GM18499 (cell line): ENCODE measurements around the gene NEK9.
"Not testable (repeated sequence)": the region's sequence is repeated elsewhere in the genome, so short reads cannot be mapped to it uniquely, and the experiment has no call there.

Source experiments
- ATAC-seq: cut with Tn5 transposase; IDR thresholded peaks from one replicate; pipeline ENCODE4 v1.9.1; 2021; ENCODE audit warnings: moderate number of reproducible peaks; ENCODE audit not compliant: insufficient read depth, unreplicated experiment

The NEK9 gene

DNA sequence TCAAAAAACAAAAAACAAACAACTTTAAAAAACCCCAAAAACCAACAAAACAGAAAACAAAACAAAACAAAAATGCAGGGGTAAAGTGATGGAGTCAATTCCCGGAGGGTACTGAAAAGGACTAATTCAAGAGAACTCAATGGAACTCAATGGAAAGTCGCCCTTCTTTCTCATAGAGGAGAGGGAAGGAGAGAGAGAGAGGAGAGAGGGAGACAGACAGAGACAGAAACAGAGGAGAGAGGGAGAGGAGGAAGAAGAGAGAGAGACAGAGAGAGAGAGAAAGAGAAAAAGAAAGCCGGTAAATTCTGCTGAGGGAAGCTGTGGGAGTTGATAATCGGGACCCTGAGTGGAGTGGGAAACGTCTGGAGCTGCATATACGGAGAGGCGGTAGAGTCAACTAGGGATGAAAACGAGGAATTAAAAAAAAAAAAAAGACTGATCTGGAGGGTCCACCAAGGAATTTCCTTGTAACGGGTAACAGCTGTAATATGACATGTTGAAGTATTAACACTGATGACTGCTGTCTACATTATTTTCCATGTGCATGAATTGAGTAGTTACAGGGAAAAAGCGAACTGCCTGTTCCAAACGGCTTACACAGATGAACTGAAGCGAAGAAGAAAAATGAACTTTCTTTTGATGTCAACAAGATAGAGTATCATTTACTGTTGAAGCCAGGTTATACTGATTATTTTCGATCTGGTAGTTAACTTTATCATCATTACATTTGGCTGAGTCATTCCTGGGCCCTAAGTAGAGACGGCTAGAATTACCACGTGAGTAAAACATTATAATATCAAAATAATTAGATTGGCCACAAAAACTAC is 58.3 kb downstream of the NEK9 start:
- ATAC-seq, result no peak

DNA sequence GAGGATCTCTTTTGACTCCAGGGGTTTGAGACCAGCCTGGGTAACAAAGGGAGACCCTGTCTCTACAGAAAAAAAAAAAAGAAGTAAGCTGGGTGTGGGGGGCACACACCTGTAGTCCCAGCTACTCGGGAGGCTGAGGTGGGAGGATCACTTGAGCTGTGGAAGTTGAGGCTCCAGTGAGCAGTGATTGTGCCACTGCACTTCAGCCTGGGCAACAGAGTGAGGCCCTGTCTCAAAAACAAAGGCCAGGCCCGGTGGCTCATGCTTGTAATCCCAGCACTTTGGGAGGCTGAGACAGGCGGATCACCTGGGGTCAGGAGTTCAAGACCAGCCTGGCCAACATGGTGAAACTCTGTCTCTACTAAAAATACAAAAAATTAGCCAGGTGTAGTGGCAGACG is 59.1 kb downstream of the NEK9 start:
- ATAC-seq, result not testable (repeated sequence)

DNA sequence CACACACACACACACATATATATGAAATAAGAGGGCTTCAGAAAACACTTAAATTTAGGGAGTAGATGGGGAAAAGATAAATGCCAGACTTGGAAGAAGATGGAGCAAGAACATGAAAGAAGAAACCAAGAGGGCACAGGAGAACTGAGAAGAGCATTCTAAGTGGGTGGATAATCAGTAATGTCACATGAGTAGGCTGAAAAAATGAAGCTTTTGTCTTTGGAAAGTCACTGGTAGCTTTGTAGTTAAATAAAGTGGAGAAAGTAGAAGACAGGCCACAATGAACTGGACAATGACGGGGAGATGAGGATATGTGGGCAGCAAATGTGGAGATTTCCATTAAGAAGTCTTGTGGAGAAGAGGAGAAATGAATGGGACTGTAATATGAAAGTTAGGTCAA is 59.6 kb downstream of the NEK9 start:
- ATAC-seq, result no peak

DNA sequence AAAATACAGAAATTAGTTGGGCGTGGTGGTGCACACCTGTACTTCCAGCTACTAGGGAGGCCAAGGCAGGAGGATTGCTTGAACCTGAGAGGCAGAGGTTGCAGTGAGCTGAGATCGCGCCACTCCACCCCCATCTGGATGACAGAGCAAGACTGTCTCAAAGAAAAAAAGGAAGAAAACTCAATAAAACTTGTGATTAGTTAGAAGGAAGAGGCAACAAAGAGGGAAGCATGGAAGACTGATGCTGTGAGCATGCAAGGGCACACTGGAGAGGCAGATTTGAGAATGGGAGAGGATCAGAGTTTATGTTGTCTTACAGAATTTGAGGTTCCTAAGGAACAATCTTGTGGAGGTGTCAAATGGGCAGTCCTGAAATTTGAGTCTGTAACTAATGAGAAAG is 60.2 kb downstream of the NEK9 start:
- no peak for ATAC-seq

DNA sequence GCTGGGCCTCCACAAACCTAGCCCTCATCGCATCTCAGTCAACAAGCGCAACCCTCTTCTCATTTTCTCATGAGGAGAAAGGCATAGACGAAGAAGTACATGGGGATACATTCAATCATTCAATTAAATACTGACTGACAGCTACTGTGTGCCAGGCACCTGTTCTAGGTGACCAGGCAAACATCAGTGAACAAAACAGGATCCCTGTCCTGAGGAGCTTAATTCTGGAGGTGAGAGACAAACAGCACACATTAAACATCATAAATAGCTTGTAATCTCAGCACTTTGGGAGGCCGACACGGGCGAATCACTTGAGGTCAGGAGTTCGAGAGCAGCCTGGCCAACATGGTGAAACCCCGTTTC is 62.7 kb downstream of the NEK9 start:
- no peak for ATAC-seq

DNA sequence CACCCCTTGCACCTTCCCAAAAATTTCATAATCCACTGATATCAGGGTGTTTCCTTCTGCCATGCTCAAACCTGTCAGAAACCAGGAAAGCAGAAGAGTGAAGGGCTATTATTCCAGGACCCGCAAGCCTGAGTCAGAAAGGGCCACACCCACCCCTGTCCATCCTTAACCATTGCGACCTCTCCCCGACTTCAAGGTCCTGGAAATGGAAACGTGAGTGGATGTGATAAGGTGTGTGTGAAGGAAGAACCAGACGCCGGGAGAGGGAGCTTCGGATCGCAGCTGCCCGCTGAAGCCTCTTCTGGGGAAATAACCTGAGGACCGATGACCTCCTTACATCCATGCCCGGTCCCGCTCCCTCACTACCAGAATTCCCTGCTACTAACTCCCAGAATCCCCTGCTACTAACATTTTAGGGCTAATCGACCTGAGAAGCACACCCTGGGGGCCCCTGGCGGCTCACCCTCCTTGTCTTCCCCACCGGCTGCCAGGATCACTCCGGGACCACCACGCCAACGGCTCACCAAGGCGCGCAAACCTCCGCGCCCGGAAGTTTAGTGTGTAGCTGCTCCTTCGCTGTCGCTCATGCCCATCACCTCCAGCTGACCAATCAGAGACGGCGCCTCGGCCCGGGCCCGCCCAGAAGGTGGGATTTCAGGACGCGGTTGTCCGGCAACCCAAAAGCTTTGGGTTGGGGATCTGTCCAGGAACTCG is 63.2 kb downstream of the NEK9 start, which contains the start of gene ACYP1:
Gene ACYP1, minus strand, starts transcription at position 534 of the 714 bp plus-strand sequence. Its CDS starts 471 bp downstream, at position 63.
- peak; percentile 75 for ATAC-seq

DNA sequence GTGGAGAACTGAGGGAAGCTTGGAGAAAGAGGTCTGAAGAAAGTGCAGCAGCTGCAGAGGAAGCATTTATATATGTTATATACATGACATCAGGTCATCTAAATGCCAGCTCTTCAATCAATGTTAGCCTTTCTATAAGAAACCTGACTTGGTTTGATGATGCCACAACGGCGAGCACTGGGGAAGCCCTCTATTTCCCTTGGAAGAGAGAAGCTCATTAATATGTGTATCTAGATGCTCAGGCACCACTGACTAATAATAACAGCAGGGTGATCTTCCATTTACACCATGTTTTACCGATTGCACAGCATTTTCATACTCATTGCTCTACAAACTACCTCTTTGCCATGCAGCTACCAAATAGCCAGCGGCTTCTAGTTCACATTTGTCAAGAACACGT is 63.8 kb downstream of the NEK9 start:
- ATAC-seq, result no peak

DNA sequence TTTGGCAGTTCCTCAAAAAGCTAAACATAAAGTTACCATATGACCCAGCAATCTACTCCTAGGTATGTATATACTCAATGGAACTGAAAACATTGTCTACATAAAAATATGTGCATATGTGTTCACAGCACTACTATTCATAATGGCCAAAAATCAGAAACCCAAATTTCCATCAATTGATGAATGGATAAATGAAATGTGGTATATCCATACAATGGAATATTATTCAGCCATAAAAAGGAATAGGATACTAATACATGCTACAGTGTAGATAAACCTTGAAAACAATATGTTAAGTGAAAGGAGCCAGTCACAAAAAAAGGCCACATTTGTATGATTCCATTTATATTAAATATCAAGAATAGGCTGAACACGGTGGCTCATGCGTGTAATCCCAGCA is 66.4 kb downstream of the NEK9 start:
- ATAC-seq, result no peak

DNA sequence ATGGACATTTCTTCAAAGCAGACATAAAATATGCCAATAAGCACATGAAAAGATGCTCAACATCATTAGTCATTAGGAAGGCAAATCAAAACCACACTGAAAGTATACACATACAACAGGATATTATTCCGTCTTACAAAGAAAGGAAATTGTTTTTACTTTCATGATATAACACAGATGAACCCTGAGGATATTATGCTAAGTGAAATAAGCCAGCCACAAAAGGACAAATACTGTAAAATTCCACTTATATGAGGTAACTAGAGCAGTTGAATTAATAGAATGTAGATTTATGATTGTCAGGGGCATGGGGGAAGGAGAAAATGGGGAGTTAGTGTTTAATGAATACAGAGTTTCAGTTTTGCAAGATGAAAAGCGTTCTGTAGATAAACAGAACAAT is 67.2 kb downstream of the NEK9 start:
- no peak for ATAC-seq

DNA sequence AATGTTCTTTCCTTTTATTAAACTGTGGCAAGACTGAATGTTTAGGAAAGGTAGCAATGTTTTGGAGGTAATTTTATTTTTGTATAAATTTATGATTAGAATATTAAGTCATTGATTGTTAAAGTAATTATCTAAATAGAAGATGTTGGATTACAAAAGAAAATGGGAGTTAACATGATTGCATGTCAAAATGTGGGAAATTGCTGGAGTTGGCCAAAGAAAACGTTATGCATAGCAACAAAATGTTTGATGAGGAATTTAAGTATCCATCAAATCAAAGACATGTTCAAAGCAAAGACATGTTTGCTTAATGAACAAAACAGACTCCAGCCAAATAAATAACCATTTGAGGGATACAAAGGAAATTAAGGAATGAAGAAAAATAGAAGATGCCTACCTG is 72.4 kb downstream of the NEK9 start:
- ATAC-seq, result no peak

DNA sequence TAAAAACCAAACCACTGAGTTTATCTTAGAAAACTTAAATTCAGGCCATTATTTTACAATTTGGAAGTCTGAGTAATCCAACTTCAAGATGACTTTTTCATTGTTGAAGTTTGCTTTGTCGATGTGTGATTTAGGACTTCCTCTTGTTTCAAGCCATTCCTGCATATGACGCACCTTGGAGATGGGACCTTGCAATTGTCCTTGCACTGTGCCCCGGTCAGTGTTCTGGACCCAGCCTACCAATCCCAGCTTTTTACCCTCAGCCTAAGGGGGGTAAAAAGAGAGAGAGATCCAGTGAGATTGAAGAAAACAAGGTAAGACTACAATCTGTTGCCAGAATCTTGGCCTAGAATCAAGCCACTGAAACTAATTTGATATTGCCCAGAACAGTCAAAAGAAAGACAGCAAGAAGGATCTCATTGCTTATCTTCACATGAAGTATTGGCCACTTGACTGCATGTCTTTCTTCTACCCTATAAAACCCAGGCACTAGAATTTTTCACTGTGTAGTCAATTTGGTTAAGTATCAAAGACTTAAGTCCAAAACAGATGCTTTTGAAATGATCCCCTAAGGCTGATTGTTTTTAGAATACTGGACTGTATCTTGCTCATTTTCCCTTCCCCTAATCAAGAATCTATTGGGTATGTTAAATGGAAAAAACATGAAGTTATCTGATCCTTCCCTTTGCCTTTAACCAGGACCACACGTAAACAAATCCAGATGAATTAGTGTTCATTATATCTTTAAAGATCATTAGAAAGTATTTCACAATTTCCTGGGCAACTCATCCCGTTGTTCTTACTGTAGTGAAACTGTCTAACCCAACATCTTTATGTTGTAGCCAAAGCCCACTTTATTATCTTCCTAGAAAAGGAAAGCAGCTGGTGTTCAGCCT is 73.2 kb downstream of the NEK9 start:
- ATAC-seq, result no peak

DNA sequence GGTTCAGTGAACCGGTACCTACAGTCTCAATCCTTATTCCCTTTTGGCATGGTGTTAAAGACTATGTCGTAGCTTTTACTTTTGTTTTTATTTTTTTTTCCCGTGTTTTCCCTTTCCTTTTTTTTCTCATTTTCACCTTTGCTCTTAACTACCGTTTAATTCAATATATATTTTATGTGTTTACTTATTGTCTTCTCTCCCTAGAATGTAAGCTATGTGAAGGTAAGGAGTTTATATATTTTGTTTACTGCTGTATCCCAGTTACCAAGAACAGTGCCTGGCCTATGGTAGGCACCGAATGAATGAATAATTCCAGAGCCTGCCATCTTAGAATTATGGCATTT is 75.3 kb downstream of the NEK9 start:
- ATAC-seq, result no peak

DNA sequence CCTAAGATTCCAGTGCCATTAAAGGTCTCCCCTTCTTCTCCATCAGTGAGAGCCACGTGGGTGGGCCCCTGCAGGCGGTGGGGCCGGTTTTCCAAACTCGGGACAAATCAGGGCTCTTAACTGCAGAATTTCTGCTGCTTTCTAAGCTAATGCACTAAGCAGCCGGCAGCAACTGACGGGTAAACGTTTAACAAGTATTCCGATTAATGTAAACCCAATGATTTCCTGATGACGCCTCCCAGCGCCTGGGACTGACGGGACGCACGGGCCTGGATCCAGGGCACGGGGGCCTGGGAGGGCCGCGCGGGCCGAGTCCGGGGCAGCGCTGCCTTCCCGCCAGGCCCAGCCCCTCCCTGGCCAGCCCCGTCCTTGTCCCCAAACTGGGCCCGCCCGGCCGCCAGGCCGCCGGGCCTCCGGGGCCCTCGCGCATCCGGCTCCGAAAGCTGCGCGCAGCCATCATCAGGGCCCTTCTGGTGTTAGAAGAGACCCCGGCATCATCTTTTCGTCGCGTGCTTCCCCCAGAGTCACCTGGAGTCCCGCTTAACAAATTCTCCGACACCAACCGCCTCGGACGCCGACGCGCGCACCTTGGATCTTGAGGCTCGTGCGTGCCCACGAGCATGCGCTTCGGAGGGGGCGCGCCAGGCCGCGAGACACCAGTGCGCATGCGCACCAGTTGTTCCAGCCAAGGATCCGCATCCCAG is 75.8 kb downstream of the NEK9 start, which contains the start of gene MLH3:
Gene MLH3, minus strand, starts transcription at position 616 of the 704 bp plus-strand sequence. CDS start 1,812 bp downstream, outside the sequence.
- ATAC-seq, result no peak

DNA sequence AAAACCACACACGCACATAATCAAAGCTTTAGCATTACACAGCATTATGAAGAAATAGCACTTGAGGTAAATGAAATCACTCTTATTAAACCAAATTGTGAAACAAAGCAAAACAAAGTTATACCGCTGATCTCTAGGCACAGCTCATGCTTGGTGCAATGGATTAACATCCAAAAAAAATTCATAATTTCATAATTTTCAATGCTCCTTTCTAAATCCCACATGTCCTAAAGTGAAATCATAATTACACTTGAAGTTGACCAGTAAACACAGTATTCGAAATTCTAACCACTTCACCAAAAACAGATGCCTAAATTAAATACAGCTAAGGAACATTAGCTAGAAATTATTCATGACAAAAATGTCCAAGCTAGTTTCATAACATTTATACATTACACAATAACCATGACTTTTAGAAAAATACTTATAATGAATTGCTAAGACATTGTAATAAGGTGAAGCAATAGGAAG is 77.1 kb downstream of the NEK9 start:
- no peak for ATAC-seq

DNA sequence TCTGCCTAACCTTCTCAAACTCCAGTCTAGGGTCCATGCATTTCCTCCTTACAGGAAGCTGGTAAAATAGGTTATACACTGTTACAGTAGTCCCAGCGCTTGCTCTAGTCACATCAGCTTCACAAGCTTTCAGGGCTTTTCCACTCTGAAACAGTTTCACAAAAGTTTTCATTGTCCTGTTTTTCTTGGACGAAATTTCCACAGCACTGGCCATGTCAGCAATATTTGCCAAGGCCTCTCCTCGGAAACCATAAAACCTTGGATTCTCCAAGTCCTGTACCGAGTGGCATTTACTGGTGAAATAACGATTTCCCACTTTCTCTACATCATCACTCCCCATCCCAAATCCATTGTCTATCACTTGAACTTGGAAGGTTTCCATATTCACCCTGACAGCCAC is 77.7 kb downstream of the NEK9 start:
- ATAC-seq, result no peak

DNA sequence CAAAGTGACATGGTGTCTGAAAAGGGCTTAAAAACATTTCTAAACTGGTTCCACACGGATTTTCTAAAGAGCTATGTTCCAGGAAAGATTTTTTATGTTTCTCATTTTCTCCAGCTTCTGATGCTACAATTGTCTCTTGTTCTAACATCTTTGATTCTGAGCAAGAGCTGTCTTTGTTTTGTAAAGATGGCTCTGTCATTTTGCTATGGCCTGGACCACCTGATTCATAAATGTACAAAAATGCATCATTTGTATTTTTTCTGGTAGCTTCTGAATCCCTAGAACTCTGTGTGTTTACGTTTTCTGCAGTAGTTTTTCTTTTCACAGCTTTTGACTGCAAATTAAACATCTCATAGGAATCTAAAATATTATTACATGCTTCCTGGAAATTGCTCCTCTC is 78.7 kb downstream of the NEK9 start:
- ATAC-seq, result no peak

DNA sequence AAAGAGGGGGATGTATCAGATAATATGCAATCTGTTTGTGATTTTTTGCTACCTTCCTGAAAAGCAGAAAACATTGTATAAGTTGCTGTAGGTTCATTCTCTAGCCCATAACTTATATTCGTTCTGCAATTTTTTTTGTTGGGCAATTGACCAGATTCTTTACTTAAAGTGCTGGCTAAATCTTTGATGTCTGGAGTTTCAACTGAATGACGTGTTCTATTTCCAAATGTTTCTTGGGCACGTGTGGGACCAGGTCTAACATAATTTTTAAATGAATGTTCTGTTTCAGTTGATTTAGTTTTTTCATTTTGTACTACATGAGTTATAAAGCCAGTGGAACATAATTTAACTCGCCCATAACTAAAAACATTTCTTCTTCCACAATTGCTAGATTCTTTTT is 79.3 kb downstream of the NEK9 start:
- ATAC-seq, result no peak

DNA sequence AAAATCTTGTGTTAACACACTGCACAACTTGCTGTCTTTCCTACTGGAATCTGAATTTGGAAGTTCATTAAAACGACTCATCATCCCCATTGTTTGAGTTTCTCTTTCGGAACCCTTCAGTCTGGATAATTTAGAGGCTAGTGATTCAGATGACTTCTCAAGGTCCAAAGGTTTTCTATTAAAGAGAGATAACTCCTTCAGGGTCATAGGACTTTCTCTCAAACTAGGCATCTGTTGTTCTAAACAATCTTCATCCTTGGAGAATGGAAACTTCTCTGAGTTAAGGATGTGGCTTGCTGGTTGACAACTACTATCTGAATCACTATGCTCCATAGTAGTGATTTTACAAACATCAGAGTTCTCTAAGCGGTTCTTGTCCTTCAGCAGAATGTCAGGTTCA is 79.9 kb downstream of the NEK9 start:
- no peak for ATAC-seq

DNA sequence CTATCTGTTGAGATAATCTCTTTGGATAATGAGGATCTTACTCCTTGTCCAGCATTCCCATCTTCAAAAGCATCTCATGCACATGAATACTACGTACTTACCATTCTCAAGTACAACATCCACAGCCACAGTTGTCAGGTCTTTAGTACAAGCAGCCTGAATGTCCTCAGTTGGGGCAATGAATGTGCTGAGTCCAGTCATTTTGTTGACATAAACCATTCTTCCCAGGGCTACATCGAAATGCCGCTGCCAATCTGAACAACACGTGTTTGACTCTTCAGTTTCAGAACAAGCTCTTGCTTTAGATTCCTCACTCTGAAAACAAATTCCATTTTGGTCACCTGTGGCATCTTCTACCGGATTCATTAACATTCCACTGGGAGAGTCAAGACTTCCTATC is 80.6 kb downstream of the NEK9 start:
- ATAC-seq, result no peak

DNA sequence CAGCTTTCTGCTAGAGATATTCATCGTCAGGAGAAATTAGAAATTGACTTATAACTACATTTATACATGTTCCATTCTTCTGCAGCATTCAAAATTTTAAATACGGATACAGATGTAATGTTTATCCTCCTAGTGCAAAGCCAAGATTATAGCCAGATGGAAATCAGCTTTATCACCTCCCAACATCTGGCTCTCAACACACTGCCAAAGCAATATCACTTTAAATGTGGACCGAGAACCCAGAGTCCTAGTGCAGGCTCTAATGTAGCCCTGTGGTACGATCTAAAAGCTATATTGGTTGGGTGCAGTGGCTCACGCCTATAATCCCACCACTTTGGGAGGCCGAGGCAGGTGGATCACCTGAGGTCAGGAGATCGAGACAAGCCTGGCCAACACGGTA is 82.1 kb downstream of the NEK9 start:
- no peak for ATAC-seq
